HEK293T (cell line): Measurements from ENCODE around the gene KDM2B.

Source experiments
- ELF4 ChIP-seq: fragments of 450-650 bp; IDR thresholded peaks from 2 replicates; pipeline ENCODE4 v1.6.1; 2017; ENCODE audit warnings: antibody characterized with exemption
- FOXK2 ChIP-seq: fragments of 450-650 bp; IDR thresholded peaks from 2 replicates; pipeline ENCODE4 v1.6.1; 2016; ENCODE audit warnings: mild to moderate bottlenecking
- FOXM1 ChIP-seq: fragments of 450-650 bp; IDR thresholded peaks from 2 replicates; pipeline ENCODE4 v1.6.1; 2017; ENCODE audit warnings: mild to moderate bottlenecking, borderline replicate concordance
- HDGF ChIP-seq: fragments of 450-650 bp; IDR thresholded peaks from 2 replicates; pipeline ENCODE4 v1.6.1; 2017; ENCODE audit warnings: antibody characterized with exemption, borderline replicate concordance
- L3MBTL2 ChIP-seq: fragments of 450-650 bp; conservative IDR thresholded peaks from 2 replicates; pipeline ENCODE4 v1.6.1; 2016; ENCODE audit warnings: mild to moderate bottlenecking
- NFRKB ChIP-seq: fragments of 450-650 bp; IDR thresholded peaks from 2 replicates; pipeline ENCODE4 v1.6.1; 2016; ENCODE audit warnings: mild to moderate bottlenecking, moderate library complexity
- PKNOX1 ChIP-seq: fragments of 450-650 bp; IDR thresholded peaks from 2 replicates; pipeline ENCODE4 v1.6.1; 2016
- SP1 ChIP-seq: fragments of 450-650 bp; IDR thresholded peaks from 2 replicates; pipeline ENCODE4 v1.6.1; 2017
- SUZ12 ChIP-seq: fragments of 450-650 bp; IDR thresholded peaks from 2 replicates; pipeline ENCODE4 v1.6.1; 2016; ENCODE audit warnings: mild to moderate bottlenecking

- TF ChIP-seq FOXM1 (no peak), L3MBTL2 (no peak), NFRKB (no peak), SP1 (no peak), SUZ12 (no peak), HDGF (no peak), PKNOX1 (no peak), FOXK2 (no peak), ELF4 (no peak)
Observed at GRCh38 chr12:121525411-121525810, 55.4 kb downstream of the KDM2B start.
